BLaER1 treated with 17β-estradiol and CSF1 and Interleukin-3, amounts not matched to agents 10 nM and 100 nM (cell line): ENCODE measurements around the gene PHLPP1.
A peak's percentile ranks its signal among the peaks of the same experiment; 100 is the strongest.

ENCODE experiments used
- H3K27ac ChIP-seq, 11 experiments: shearing (Covaris generic); formaldehyde crosslinking; 2 replicates each; pipeline ENCODE4 v1.8.1; 2022
- H3K27me3 ChIP-seq, 11 experiments: shearing (Covaris generic); formaldehyde crosslinking; 2 replicates each; pipeline ENCODE4 v1.8.1; 2022
- H3K36me3 ChIP-seq, 11 experiments: shearing (Covaris generic); formaldehyde crosslinking; 2 replicates each; pipeline ENCODE4 v1.8.1; 2022
- H3K4me1 ChIP-seq, 10 experiments: shearing (Covaris generic); formaldehyde crosslinking; 2 replicates each; pipeline ENCODE4 v1.8.1; 2022
- H3K4me2 ChIP-seq, 11 experiments: shearing (Covaris generic); formaldehyde crosslinking; 2 replicates each; pipeline ENCODE4 v1.8.1; 2022
- H3K4me3 ChIP-seq, 10 experiments: shearing (Covaris generic); formaldehyde crosslinking; 2 replicates each; pipeline ENCODE4 v1.8.1; 2022
- H3K9ac ChIP-seq, 11 experiments: shearing (Covaris generic); formaldehyde crosslinking; 2 replicates each; pipeline ENCODE4 v1.8.1; 2022
- H3K9me3 ChIP-seq, 11 experiments: shearing (Covaris generic); formaldehyde crosslinking; replicated peaks in 1 of 11; 2 replicates each; pipeline ENCODE4 v1.8.1; 2022
- H4K20me1 ChIP-seq, 11 experiments: shearing (Covaris generic); formaldehyde crosslinking; 2 replicates each; pipeline ENCODE4 v1.8.1; 2022
- Cebpa-rat ChIP-seq, 11 experiments: shearing (Covaris generic); IDR thresholded peaks; 2 replicates each; pipeline ENCODE4 v1.8.1; 2022

PHLPP1 gene

GRCh38 chr18:62788876-62789275 lies 73.5 kb downstream of the PHLPP1 start:
- TF ChIP-seq Cebpa-rat (IDR thresholded peaks at IDR 0.05) = no peak

GRCh38 chr18:62790871-62791772 lies 75.8 kb downstream of the PHLPP1 start:
- H3K4me3 ChIP-seq = no peak overlapping the region
- no peak for TF ChIP-seq Cebpa-rat (IDR thresholded peaks at IDR 0.05)
- peaks cover 0 to 72% (median 42%) of the 10 kb centered on the region in 11 experiments; a peak in 16 of 22 replicates for H4K20me1 ChIP-seq
- H3K36me3 ChIP-seq = 0 out of 22 replicates have a peak, but pooled peaks cover 0 to 8% (median 0%) of the 10 kb centered on the region in 11 experiments
- H3K9ac ChIP-seq = no peak overlapping the region
- H3K9me3 ChIP-seq = no peaks in the 10 kb centered on the region
- H3K27me3 ChIP-seq = no peaks in the 10 kb centered on the region
- H3K27ac ChIP-seq = peak overlapping the region in 2 of 11 experiments; percentile 10; a peak in 1 of 22 replicates
- H3K4me1 ChIP-seq = peaks cover 18 to 53% (median 42%) of the 10 kb centered on the region in 10 experiments
- H3K4me2 ChIP-seq = peak overlapping the region; percentile 12 to 69 (median 48)

More at GRCh38 chr18:62788876-62789275, 73.5 kb downstream of the PHLPP1 start:
- Histone ChIP-seq H3K27ac (no peak overlapping the region), H3K27me3 (no peaks in the 10 kb centered on the region), H3K9me3 (no peaks in the 10 kb centered on the region), H3K9ac (no peak overlapping the region), H3K4me3 (no peak overlapping the region), H3K4me2 (peak overlapping the region in 9 of 11 experiments; percentile 29 to 69 (median 52); a peak in 18 of 22 replicates), H4K20me1 (peaks cover 0 to 85% (median 42%) of the 10 kb centered on the region in 11 experiments; a peak in 17 of 22 replicates), H3K4me1 (peaks cover 36 to 70% (median 59%) of the 10 kb centered on the region in 10 experiments), H3K36me3 (no peaks in the 10 kb centered on the region)

DNA sequence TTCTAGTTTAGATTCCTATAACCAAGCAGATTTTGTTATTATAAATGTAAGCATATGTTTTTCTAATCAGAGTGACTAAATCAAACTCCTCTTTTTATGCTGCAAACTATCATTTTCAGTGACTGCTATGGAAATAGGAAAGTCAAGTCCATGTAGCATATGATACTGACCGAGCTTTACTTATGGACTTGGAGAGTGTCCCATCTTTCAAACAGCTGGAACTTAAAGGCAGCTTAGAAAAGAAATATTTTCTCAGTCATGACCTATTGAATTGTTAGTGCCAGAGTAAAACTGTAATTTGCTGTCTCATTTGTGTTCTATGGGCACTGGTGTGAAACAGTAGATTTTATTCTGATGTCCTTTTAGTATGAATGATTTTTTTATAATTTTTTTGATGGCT lies 76.7 kb downstream of the PHLPP1 start:
- Histone ChIP-seq H3K4me2 (0 out of 22 replicates have a peak overlapping the region, but pooled peaks of 1 of the 11 experiments have one; percentile 69), H3K9ac (no peak overlapping the region), H4K20me1 (peaks cover 0 to 71% (median 39%) of the 10 kb centered on the region in 11 experiments; a peak in 16 of 22 replicates), H3K27ac (no peak overlapping the region), H3K36me3 (0 out of 22 replicates have a peak, but pooled peaks cover 0 to 8% (median 0%) of the 10 kb centered on the region in 11 experiments), H3K4me3 (no peak overlapping the region), H3K27me3 (no peaks in the 10 kb centered on the region), H3K4me1 (peaks cover 19 to 53% (median 42%) of the 10 kb centered on the region in 10 experiments), H3K9me3 (no peaks in the 10 kb centered on the region)
- TF ChIP-seq Cebpa-rat (IDR thresholded peaks at IDR 0.05) = no peak

DNA sequence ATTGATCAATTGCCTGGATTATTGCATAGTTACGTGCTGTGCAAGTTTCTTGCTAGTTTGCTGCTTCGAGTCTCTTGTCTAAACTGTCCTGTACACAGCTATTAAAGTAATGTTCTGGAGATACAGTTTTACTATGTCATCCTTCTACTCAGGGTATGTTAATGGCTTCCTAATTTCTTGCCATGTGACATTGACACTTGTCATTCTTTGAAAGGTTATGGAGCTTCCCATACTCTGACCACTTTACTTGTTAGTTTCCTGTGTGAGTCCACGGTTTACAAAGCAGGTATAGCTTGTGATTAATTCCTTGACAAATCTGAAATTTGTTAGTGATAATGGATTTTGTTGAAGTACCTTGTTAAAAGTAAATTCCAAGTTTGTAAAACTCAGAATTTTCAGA lies 80.5 kb downstream of the PHLPP1 start:
- Histone ChIP-seq H4K20me1 (peaks cover 0 to 64% (median 20%) of the 10 kb centered on the region in 11 experiments; a peak in 15 of 22 replicates), H3K9ac (no peak overlapping the region), H3K9me3 (no peaks in the 10 kb centered on the region), H3K27me3 (no peaks in the 10 kb centered on the region), H3K36me3 (0 out of 22 replicates have a peak, but pooled peaks cover 0 to 8% (median 0%) of the 10 kb centered on the region in 11 experiments), H3K27ac (no peak overlapping the region), H3K4me1 (peaks cover 27 to 49% (median 34%) of the 10 kb centered on the region in 10 experiments), H3K4me3 (no peak overlapping the region), H3K4me2 (no peak overlapping the region)
- no peak for TF ChIP-seq Cebpa-rat (IDR thresholded peaks at IDR 0.05)

- H3K27me3 ChIP-seq = no peaks in the 10 kb centered on the region
- H3K9me3 ChIP-seq = no peaks in the 10 kb centered on the region
- peaks cover 23 to 45% (median 30%) of the 10 kb centered on the region in 10 experiments for H3K4me1 ChIP-seq
- no peak overlapping the region for H3K27ac ChIP-seq
- no peak overlapping the region for H3K9ac ChIP-seq
- TF ChIP-seq Cebpa-rat (IDR thresholded peaks at IDR 0.05) = no peak
- H3K4me3 ChIP-seq = no peak overlapping the region
- 0 out of 22 replicates have a peak, but pooled peaks cover 0 to 8% (median 0%) of the 10 kb centered on the region in 11 experiments for H3K36me3 ChIP-seq
- H3K4me2 ChIP-seq = no peak overlapping the region
- peaks cover 0 to 60% (median 16%) of the 10 kb centered on the region in 11 experiments; a peak in 13 of 22 replicates for H4K20me1 ChIP-seq
Measured at GRCh38 chr18:62796216-62796621, 80.9 kb downstream of the PHLPP1 start.

DNA sequence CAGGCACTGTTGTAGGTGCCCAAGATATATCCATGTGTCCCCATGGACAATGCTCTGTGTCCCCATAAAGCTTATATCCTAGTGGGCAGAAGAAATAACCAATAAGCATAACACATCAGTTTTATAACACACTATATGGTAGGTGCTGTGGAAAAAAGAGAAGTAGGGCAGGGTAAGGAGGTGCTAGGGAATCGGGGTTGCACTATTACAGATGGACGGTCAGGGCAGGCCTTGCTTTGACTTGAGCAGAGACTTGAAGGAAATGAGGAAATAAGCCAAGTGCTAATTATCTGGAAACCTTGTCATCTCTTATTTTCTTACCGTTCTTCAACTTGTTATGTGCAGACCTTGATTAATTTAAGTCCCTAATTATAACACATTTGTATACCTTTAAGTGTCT lies 82.0 kb downstream of the PHLPP1 start:
- Histone ChIP-seq H3K4me1 (peaks cover 23 to 41% (median 28%) of the 10 kb centered on the region in 10 experiments), H3K4me2 (no peak overlapping the region; a peak in 1 of 22 replicates), H3K9ac (no peak overlapping the region), H4K20me1 (peaks cover 0 to 58% (median 19%) of the 10 kb centered on the region in 11 experiments; a peak in 13 of 22 replicates), H3K27ac (no peak overlapping the region), H3K36me3 (peaks cover 0 to 18% (median 0%) of the 10 kb centered on the region in 11 experiments; a peak in 1 of 22 replicates), H3K4me3 (no peak overlapping the region), H3K9me3 (no peaks in the 10 kb centered on the region), H3K27me3 (no peaks in the 10 kb centered on the region)
- no peak for TF ChIP-seq Cebpa-rat (IDR thresholded peaks at IDR 0.05)

DNA sequence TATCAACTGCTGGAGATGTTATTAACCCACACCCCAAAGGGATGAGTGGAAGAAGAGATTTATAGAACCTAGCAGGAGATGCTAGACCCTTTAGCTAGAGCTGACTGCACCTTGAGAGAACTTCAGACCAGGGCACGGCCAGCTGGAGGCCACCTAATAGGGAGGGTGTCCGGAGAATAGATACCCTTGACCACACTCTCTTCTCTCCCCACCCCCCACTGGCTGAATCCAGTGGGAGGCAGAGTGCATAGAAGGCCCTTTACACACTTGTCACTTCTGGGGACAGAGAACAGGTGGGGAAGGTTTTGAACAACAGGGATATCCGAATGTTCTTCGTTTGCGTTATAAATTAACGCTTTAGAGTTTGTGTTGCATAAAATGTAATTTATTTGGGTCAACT lies 84.6 kb downstream of the PHLPP1 start:
- H3K27me3 ChIP-seq = no peaks in the 10 kb centered on the region
- 0 out of 22 replicates have a peak overlapping the region, but pooled peaks of 1 of the 11 experiments have one; percentile 4 for H3K27ac ChIP-seq
- peaks cover 23 to 38% (median 28%) of the 10 kb centered on the region in 10 experiments for H3K4me1 ChIP-seq
- H3K4me3 ChIP-seq = 0 out of 20 replicates have a peak overlapping the region, but pooled peaks of 1 of the 10 experiments have one; percentile 35
- peak overlapping the region; percentile 60 to 85 (median 78) for H3K4me2 ChIP-seq
- no peak for TF ChIP-seq Cebpa-rat (IDR thresholded peaks at IDR 0.05)
- 0 out of 22 replicates have a peak, but pooled peaks cover 0 to 5% (median 0%) of the 10 kb centered on the region in 11 experiments for H3K9me3 ChIP-seq
- H3K9ac ChIP-seq = no peak overlapping the region
- peaks cover 0 to 12% (median 0%) of the 10 kb centered on the region in 11 experiments; a peak in 6 of 22 replicates for H3K36me3 ChIP-seq
- peaks cover 0 to 49% (median 19%) of the 10 kb centered on the region in 11 experiments; a peak in 12 of 22 replicates for H4K20me1 ChIP-seq

DNA sequence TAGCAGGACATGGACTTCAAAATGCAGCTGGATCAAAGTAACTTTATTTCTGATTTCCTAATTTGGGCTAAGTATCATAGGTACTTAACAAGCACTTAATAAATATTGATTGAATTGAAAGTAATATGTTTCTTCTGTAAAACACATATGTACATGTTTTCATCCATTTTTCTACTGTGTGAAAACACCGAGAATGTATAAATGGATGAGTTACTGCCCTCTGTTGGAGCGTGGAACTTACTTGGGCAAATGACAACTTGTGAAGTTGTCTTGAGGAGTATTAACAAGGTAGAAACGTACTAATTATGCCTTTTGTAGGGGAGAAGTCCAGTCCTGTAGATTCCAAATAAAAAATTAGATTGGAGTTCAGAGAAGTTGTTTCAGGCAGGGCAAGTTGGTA lies 87.2 kb downstream of the PHLPP1 start:
- peaks cover 0 to 21% (median 0%) of the 10 kb centered on the region in 11 experiments; a peak in 7 of 22 replicates for H3K36me3 ChIP-seq

More for the DNA sequence above, 87.2 kb downstream of the PHLPP1 start:
- H3K4me3 ChIP-seq = no peak overlapping the region
- TF ChIP-seq Cebpa-rat (IDR thresholded peaks at IDR 0.05) = no peak
- peaks cover 0 to 41% (median 19%) of the 10 kb centered on the region in 11 experiments; a peak in 12 of 22 replicates for H4K20me1 ChIP-seq
- peak overlapping the region in 4 of 11 experiments; percentile 12 to 45 (median 24); a peak in 5 of 22 replicates for H3K4me2 ChIP-seq
- no peaks in the 10 kb centered on the region for H3K27me3 ChIP-seq
- H3K9ac ChIP-seq = no peak overlapping the region
- H3K4me1 ChIP-seq = peaks cover 23 to 38% (median 29%) of the 10 kb centered on the region in 10 experiments
- H3K9me3 ChIP-seq = peaks cover 0 to 5% (median 0%) of the 10 kb centered on the region in 11 experiments; a peak in 2 of 22 replicates
- no peak overlapping the region for H3K27ac ChIP-seq
